ENCODE results near the gene SERPINB2.

The SERPINB2 gene

DNA sequence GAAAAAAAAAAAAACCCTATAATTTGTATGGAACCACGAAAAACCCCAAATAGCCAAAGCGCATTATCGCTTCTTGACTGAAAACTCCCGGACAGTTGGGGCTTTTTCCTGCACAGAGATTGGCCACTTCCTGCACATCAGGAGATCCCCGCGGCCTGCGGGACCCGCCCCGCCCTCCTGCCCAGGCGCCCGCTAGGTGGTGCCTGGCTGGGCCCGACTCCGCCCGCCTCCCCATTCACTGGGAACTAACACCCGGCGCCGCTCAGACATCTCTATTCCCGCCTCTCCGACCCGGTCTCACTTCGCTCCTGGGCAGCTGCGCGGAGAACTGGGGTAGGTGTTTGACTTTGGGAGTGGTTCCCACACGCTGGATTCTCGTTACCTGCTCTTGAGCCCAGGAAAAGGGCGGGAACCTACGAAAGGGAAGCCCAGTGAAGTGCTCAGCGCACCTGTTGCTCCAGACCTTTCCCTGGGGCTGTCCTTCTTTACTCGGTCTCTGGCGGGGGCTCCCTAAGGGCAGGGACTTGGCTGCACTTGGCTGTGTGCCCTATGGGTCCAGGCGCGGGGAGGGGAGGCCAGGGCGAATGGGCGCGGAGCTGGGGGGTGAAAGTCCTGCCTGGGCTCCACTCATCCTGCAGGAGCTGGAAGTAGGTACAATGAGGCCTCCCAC is 61.7 kb downstream of the SERPINB2 start, which contains the start of gene HMSD:
TSS of gene HMSD (plus strand) at position 234 of the 670 bp plus-strand sequence. CDS start 4,155 bp downstream, outside the sequence.
- H2AFZ ChIP-seq (ENCODE audit: low read length), result no peak within 1 kb of the TSS
- no peak within 1 kb of the TSS for H3K9ac ChIP-seq (ENCODE audit: low read length)

DNA sequence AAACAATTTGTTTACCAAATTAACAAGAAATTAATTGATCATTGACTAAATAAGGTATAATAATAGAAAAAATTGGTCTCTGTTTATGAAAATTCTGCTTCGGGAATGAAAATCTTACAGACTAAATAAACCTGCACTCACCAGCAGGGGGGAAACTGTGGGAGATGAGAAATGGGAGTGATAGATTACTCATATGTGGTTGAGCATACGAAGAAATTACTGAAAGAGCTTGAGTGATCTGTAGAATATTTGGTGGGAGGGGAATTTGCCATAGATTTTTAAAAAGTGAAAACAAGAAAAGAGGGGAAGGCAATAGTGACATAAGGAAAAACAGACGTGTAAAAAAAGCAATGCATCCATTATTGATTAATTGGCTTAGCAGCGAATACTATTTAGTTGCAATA is 63.8 kb downstream of the SERPINB2 start:
- Histone ChIP-seq H3K9ac (ENCODE audit: low read length) (no peak overlapping the region), H3K36me3 (ENCODE audit: insufficient read depth, low read length) (no peaks in the 10 kb centered on the region), H3K9me3 (ENCODE audit: low read length) (no peaks in the 10 kb centered on the region), H3K4me2 (ENCODE audit: low read length) (no peak overlapping the region), H3K27me3 (ENCODE audit: insufficient read depth, low read length) (no peaks in the 10 kb centered on the region), H3F3A (ENCODE audit: insufficient read depth, low read length) (no peaks in the 10 kb centered on the region), H3K27ac (ENCODE audit: low read depth, low read length, poor library complexity, severe bottlenecking) (no peak overlapping the region), H2AFZ (ENCODE audit: low read length) (no peak overlapping the region), H3K4me1 (ENCODE audit: insufficient read depth, low read length, severe bottlenecking) (no peaks in the 10 kb centered on the region), H4K20me1 (ENCODE audit: insufficient read depth, low read length) (no peaks in the 10 kb centered on the region), H3K4me3 (ENCODE audit: low read depth, low read length, poor library complexity, severe bottlenecking) (no peak overlapping the region), H3K9me2 (ENCODE audit: low read depth, low read length) (no peaks in the 10 kb centered on the region), H3K79me2 (ENCODE audit: insufficient read depth, low read length) (no peaks in the 10 kb centered on the region)
- TF ChIP-seq EZH2 (IDR thresholded peaks at IDR 0.05; ENCODE audit: borderline replicate concordance, low read length), result no peak
- TF ChIP-seq, protein P1, sequence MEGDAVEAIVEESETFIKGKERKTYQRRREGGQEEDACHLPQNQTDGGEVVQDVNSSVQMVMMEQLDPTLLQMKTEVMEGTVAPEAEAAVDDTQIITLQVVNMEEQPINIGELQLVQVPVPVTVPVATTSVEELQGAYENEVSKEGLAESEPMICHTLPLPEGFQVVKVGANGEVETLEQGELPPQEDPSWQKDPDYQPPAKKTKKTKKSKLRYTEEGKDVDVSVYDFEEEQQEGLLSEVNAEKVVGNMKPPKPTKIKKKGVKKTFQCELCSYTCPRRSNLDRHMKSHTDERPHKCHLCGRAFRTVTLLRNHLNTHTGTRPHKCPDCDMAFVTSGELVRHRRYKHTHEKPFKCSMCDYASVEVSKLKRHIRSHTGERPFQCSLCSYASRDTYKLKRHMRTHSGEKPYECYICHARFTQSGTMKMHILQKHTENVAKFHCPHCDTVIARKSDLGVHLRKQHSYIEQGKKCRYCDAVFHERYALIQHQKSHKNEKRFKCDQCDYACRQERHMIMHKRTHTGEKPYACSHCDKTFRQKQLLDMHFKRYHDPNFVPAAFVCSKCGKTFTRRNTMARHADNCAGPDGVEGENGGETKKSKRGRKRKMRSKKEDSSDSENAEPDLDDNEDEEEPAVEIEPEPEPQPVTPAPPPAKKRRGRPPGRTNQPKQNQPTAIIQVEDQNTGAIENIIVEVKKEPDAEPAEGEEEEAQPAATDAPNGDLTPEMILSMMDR (IDR thresholded peaks at IDR 0.05; ENCODE audit: low read length), result no peak

More for the DNA sequence above, 61.7 kb downstream of the SERPINB2 start, which contains the start of gene HMSD:
- TF ChIP-seq, protein P1 (IDR thresholded peaks at IDR 0.05; ENCODE audit: low read length), result no peak
- no peak for TF ChIP-seq EZH2 (IDR thresholded peaks at IDR 0.05; ENCODE audit: borderline replicate concordance, low read length)
- Histone ChIP-seq H3K27ac (ENCODE audit: low read depth, low read length, poor library complexity, severe bottlenecking) (no peak within 1 kb of the TSS), H3K79me2 (ENCODE audit: insufficient read depth, low read length) (no peaks in the 10 kb centered on the region), H3K27me3 (ENCODE audit: insufficient read depth, low read length) (no peaks in the 10 kb centered on the region), H4K20me1 (ENCODE audit: insufficient read depth, low read length) (no peaks in the 10 kb centered on the region), H3K4me3 (ENCODE audit: low read depth, low read length, poor library complexity, severe bottlenecking) (no peak within 1 kb of the TSS), H3K4me2 (ENCODE audit: low read length) (no peak within 1 kb of the TSS), H3K9me3 (ENCODE audit: low read length) (no peaks in the 10 kb centered on the region), H3F3A (ENCODE audit: insufficient read depth, low read length) (no peaks in the 10 kb centered on the region), H3K36me3 (ENCODE audit: insufficient read depth, low read length) (no peaks in the 10 kb centered on the region), H3K4me1 (ENCODE audit: insufficient read depth, low read length, severe bottlenecking) (no peaks in the 10 kb centered on the region), H3K9me2 (ENCODE audit: low read depth, low read length) (no peaks in the 10 kb centered on the region)
